ENCODE measurements around the gene RITA1.

Gene RITA1

GRCh38 chr12:113228394-113229028 is 43.0 kb downstream of the RITA1 start:
- peaks cover 62% of the 10 kb centered on the region for H3K4me1 Mint-ChIP-seq
- no peak overlapping the region for H3K4me3 Mint-ChIP-seq
- CTCF ChIA-PET, result interaction anchor here (1.8 kb wide), 1 partner anchor 21 kb away, joined by 6 read pairs; no protein-coding TSS in a partner anchor
- H3K9me3 Mint-ChIP-seq, result no peaks in the 10 kb centered on the region
- H3K36me3 Mint-ChIP-seq, result peaks cover 25% of the 10 kb centered on the region
- H3K27me3 Mint-ChIP-seq, result no peaks in the 10 kb centered on the region
- no peak overlapping the region for H3K27ac Mint-ChIP-seq
- DNase-seq, result no peak

- CTCF ChIA-PET, result interaction anchor here (0.9 to 3.6 kb wide), 3 partner anchors 8 to 23 kb away, joined by 3 to 20 read pairs (median 6); partner anchors contain the start of gene TPCN1
- Mint-ChIP-seq H3K36me3 (peaks cover 26% of the 10 kb centered on the region), H3K4me1 (peaks cover 59% of the 10 kb centered on the region), H3K27me3 (no peaks in the 10 kb centered on the region), H3K9me3 (no peaks in the 10 kb centered on the region), H3K4me3 (no peak overlapping the region), H3K27ac (peak overlapping the region; percentile 80)
- DNase-seq, result no peak
Observed at GRCh38 chr12:113230315-113231234, 45.1 kb downstream of the RITA1 start.

GRCh38 chr12:113231235-113232088 is 45.9 kb downstream of the RITA1 start:
- no peaks in the 10 kb centered on the region for H3K27me3 Mint-ChIP-seq
- CTCF ChIA-PET, result interaction anchor here (1.3 to 3.6 kb wide), 2 partner anchors 9 to 45 kb away, joined by 3 to 20 read pairs; partner anchors contain the start of gene TPCN1
- H3K9me3 Mint-ChIP-seq, result no peaks in the 10 kb centered on the region
- no peak overlapping the region for H3K27ac Mint-ChIP-seq
- H3K4me3 Mint-ChIP-seq, result no peak overlapping the region
- no peak for DNase-seq
- H3K36me3 Mint-ChIP-seq, result peaks cover 26% of the 10 kb centered on the region
- H3K4me1 Mint-ChIP-seq, result peaks cover 59% of the 10 kb centered on the region

GRCh38 chr12:113232089-113232839 is 46.7 kb downstream of the RITA1 start:
- Mint-ChIP-seq H3K27me3 (no peaks in the 10 kb centered on the region), H3K4me3 (no peak overlapping the region), H3K27ac (peak overlapping the region; percentile 81), H3K9me3 (no peaks in the 10 kb centered on the region), H3K4me1 (peaks cover 59% of the 10 kb centered on the region), H3K36me3 (peaks cover 25% of the 10 kb centered on the region)
- CTCF ChIA-PET, result interaction anchor here (0.7 to 3.6 kb wide), 6 partner anchors 10 to 193 kb away, joined by 3 to 20 read pairs (median 3); partner anchors contain the start of genes SLC8B1 and TPCN1
- no peak for DNase-seq

GRCh38 chr12:113232840-113233585 is 47.5 kb downstream of the RITA1 start:
- H3K27ac Mint-ChIP-seq, result peak overlapping the region; percentile 81
- H3K4me1 Mint-ChIP-seq, result peaks cover 59% of the 10 kb centered on the region
- CTCF ChIA-PET, result interaction anchor here (0.7 to 3.6 kb wide), 7 partner anchors 10 to 193 kb away, joined by 3 to 20 read pairs (median 3); partner anchors contain the start of genes SLC8B1 and TPCN1
- H3K4me3 Mint-ChIP-seq, result peak overlapping the region; percentile 49
- DNase-seq, result peak; percentile 81
- peaks cover 20% of the 10 kb centered on the region for H3K36me3 Mint-ChIP-seq
- H3K9me3 Mint-ChIP-seq, result no peaks in the 10 kb centered on the region
- no peaks in the 10 kb centered on the region for H3K27me3 Mint-ChIP-seq

GRCh38 chr12:113233967-113234366 is 48.4 kb downstream of the RITA1 start:
- H3K27me3 Mint-ChIP-seq, result no peaks in the 10 kb centered on the region
- peaks cover 17% of the 10 kb centered on the region for H3K36me3 Mint-ChIP-seq
- CTCF ChIA-PET, result interaction anchor here (1.3 to 3.6 kb wide), 2 partner anchors 11 to 39 kb away, joined by 4 to 20 read pairs; partner anchors contain the start of gene TPCN1
- H3K4me3 Mint-ChIP-seq, result no peak overlapping the region
- peaks cover 50% of the 10 kb centered on the region for H3K4me1 Mint-ChIP-seq
- H3K27ac Mint-ChIP-seq, result no peak overlapping the region
- DNase-seq, result no peak
- no peaks in the 10 kb centered on the region for H3K9me3 Mint-ChIP-seq

- Mint-ChIP-seq H3K27ac (no peak overlapping the region), H3K4me3 (no peak overlapping the region)
Observed at GRCh38 chr12:113234483-113234882, 49.0 kb downstream of the RITA1 start.

GRCh38 chr12:113235976-113236375 is 50.5 kb downstream of the RITA1 start:
- CTCF ChIA-PET, result interaction anchor here (1.8 kb wide), 1 partner anchor 10 kb away, joined by 7 read pairs; no protein-coding TSS in a partner anchor
- H3K9me3 Mint-ChIP-seq, result no peaks in the 10 kb centered on the region
- no peak overlapping the region for H3K4me3 Mint-ChIP-seq
- peaks cover 10% of the 10 kb centered on the region for H3K36me3 Mint-ChIP-seq
- H3K27me3 Mint-ChIP-seq, result no peaks in the 10 kb centered on the region
- DNase-seq, result no peak
- no peak overlapping the region for H3K27ac Mint-ChIP-seq
- peaks cover 31% of the 10 kb centered on the region for H3K4me1 Mint-ChIP-seq

More at GRCh38 chr12:113234483-113234882, 49.0 kb downstream of the RITA1 start:
- Mint-ChIP-seq H3K27me3 (no peaks in the 10 kb centered on the region), H3K4me1 (peaks cover 45% of the 10 kb centered on the region), H3K9me3 (no peaks in the 10 kb centered on the region), H3K36me3 (peaks cover 17% of the 10 kb centered on the region)
- DNase-seq, result no peak
- CTCF ChIA-PET, result interaction anchor here (3.6 kb wide), 1 partner anchor 12 kb away, joined by 20 read pairs; the partner anchor contains the start of gene TPCN1

- no peak for DNase-seq
- H3K4me1 Mint-ChIP-seq, result peaks cover 25% of the 10 kb centered on the region
- CTCF ChIA-PET, result interaction anchor here (1.8 kb wide), 1 partner anchor 10 kb away, joined by 7 read pairs; no protein-coding TSS in a partner anchor
- no peak overlapping the region for H3K4me3 Mint-ChIP-seq
- H3K36me3 Mint-ChIP-seq, result peaks cover 6% of the 10 kb centered on the region
- no peak overlapping the region for H3K27ac Mint-ChIP-seq
- no peaks in the 10 kb centered on the region for H3K9me3 Mint-ChIP-seq
- no peaks in the 10 kb centered on the region for H3K27me3 Mint-ChIP-seq
Observed at GRCh38 chr12:113236539-113237399, 51.2 kb downstream of the RITA1 start.

GRCh38 chr12:113237748-113238147 is 52.2 kb downstream of the RITA1 start:
- H3K27ac Mint-ChIP-seq, result no peak overlapping the region
- H3K4me1 Mint-ChIP-seq, result peaks cover 15% of the 10 kb centered on the region
- CTCF ChIA-PET, result interaction anchor here (1.8 kb wide), 1 partner anchor 11 kb away, joined by 7 read pairs; no protein-coding TSS in a partner anchor
- no peaks in the 10 kb centered on the region for H3K9me3 Mint-ChIP-seq
- DNase-seq, result no peak
- H3K27me3 Mint-ChIP-seq, result no peaks in the 10 kb centered on the region
- H3K36me3 Mint-ChIP-seq, result peaks cover 6% of the 10 kb centered on the region
- no peak overlapping the region for H3K4me3 Mint-ChIP-seq

- H3K9me3 Mint-ChIP-seq, result no peaks in the 10 kb centered on the region
- no peak overlapping the region for H3K27ac Mint-ChIP-seq
- peaks cover 3% of the 10 kb centered on the region for H3K36me3 Mint-ChIP-seq
- no peak overlapping the region for H3K4me3 Mint-ChIP-seq
- H3K27me3 Mint-ChIP-seq, result no peaks in the 10 kb centered on the region
- no peak for DNase-seq
- CTCF ChIA-PET, result interaction anchor here (0.6 kb wide), 1 partner anchor 41 kb away, joined by 5 read pairs; no protein-coding TSS in a partner anchor
- H3K4me1 Mint-ChIP-seq, result peaks cover 10% of the 10 kb centered on the region
Observed at GRCh38 chr12:113238309-113238708, 52.8 kb downstream of the RITA1 start.
